ENCODE data around the gene THRA.
A peak's percentile ranks its signal among the peaks of the same experiment; 100 is the strongest.

The THRA gene

DNA sequence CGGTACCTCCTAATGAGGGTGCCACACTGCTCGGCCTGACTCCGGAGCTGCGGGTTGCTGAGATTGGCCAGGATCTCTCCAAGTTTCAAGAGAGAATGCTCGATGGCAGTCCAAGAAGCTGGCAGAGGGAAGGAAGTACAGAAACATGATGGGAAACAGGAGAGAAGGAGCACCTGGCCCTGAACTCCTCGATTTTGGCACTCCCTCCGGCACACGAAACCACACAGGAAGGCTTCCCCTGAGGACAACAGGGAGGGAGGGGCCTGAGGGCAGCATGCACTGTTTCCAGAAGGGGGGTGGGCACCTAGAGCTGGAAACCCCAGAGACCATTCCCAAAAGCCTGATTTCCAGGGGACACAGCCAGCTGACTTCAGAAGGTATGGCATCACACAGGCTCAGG lies 29.4 kb upstream of the THRA start:
- H3K9ac ChIP-seq (ENCODE audit: low read length) = no peak overlapping the region
- H3K36me3 ChIP-seq (ENCODE audit: control insufficient read depth, insufficient read depth, low read length) = peaks cover 29% of the 10 kb centered on the region
- H3K4me1 ChIP-seq (ENCODE audit: control insufficient read depth, insufficient read depth, low read length) = peaks cover 31% of the 10 kb centered on the region
- no peaks in the 10 kb centered on the region for H3K27me3 ChIP-seq (ENCODE audit: control insufficient read depth, insufficient read depth, low read length)
- H3K9me3 ChIP-seq (ENCODE audit: control insufficient read depth, low read length) = no peaks in the 10 kb centered on the region
- no peak overlapping the region for H3K4me3 ChIP-seq (ENCODE audit: low read length)

DNA sequence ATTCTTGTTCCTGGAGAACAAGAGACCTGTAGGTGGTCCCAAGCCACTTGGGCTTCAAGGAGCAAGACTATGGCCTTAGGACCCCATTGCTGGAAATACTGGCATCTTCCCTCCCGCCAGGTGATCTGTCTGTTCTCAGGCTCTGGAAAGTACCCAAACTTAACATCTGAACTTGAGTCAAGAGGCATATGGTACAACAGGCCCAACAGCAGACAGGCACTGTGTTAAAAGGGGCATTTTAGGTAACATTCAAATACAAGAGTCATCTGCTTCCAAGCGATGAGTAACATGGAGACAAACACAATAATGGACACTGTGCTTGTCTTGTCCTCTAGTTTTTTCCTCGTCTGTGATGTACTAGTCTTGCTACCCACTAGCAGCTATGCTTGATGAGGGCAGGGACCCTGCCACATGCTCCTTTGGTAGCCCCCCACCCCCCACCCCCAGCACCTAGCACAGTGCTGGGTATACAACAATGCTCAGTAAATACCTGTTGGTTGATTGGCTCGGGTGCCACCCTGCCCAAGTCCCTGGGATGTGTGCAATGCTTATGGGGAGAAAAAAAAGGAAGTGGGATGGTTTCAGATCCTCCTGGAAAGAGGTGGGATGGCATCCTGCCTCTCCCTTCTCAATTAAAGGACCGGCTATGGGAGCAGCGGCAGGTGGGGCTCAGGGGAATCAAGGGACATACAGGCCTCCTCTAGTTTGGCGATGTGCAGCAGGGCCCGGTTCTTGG lies 28.2 kb upstream of the THRA start:
- Histone ChIP-seq H3K36me3 (ENCODE audit: control insufficient read depth, insufficient read depth, low read length) (peaks cover 25% of the 10 kb centered on the region), H3K9me3 (ENCODE audit: control insufficient read depth, low read length) (no peaks in the 10 kb centered on the region), H3K4me1 (ENCODE audit: control insufficient read depth, insufficient read depth, low read length) (peaks cover 31% of the 10 kb centered on the region), H3K27me3 (ENCODE audit: control insufficient read depth, insufficient read depth, low read length) (no peaks in the 10 kb centered on the region), H3K9ac (ENCODE audit: low read length) (no peak overlapping the region), H3K4me3 (ENCODE audit: low read length) (no peak overlapping the region)

DNA sequence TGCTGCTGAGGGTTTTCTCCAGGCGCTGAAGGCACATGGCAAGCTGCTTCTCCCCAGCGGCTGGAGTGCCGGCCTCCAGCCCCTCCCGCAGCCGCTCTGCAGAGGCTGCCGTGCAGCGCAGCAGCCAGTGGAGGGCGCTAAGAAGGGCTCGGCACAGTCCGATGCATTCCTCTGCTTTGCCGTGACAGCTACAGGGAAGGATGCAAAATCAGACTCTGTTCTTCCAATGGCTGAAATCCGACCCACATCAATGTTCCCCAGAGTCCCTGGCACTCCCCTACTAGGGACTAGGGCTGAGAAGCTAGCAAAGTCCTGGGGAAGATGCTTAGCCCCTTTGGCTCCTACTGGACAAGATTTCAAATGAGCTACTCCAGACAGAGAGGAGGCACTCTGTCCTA lies 27.6 kb upstream of the THRA start:
- H3K4me3 ChIP-seq (ENCODE audit: low read length) = no peak overlapping the region
- H3K36me3 ChIP-seq (ENCODE audit: control insufficient read depth, insufficient read depth, low read length) = peaks cover 25% of the 10 kb centered on the region
- no peaks in the 10 kb centered on the region for H3K27me3 ChIP-seq (ENCODE audit: control insufficient read depth, insufficient read depth, low read length)
- no peaks in the 10 kb centered on the region for H3K9me3 ChIP-seq (ENCODE audit: control insufficient read depth, low read length)
- no peak overlapping the region for H3K9ac ChIP-seq (ENCODE audit: low read length)
- peaks cover 31% of the 10 kb centered on the region for H3K4me1 ChIP-seq (ENCODE audit: control insufficient read depth, insufficient read depth, low read length)

DNA sequence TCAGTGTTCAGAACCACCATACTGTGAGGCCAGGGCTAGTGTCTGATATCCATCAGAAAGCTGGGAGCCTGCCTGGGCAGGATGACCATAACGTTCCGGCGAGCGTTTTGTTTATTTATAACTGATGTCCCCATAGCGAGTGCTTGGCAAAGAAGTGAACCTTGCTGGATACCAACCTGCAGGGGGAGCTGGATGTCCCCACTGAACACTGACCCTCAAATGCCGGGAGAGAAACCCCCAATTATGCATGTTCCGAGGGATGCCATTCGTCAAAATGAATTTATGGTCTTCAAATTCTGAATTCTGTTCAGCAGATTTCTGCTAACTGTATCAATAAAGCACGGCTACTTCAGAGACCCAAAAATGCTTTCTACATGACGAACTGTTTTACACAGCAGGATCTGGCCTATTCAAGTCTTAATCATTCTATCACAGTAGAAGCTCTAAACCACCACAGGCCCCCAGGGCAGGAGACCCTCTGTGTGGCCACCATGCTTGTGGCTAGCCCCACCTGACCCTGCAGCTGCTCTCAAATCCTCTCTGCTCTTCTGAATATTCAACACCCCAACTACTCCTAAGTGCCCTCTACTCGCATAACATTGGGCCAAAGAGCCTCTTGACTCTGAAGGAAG lies 23.8 kb upstream of the THRA start:
- no peak overlapping the region for H3K4me3 ChIP-seq (ENCODE audit: low read length)
- peaks cover 6% of the 10 kb centered on the region for H3K4me1 ChIP-seq (ENCODE audit: control insufficient read depth, insufficient read depth, low read length)
- H3K9me3 ChIP-seq (ENCODE audit: control insufficient read depth, low read length) = no peaks in the 10 kb centered on the region
- H3K9ac ChIP-seq (ENCODE audit: low read length) = no peak overlapping the region
- no peaks in the 10 kb centered on the region for H3K27me3 ChIP-seq (ENCODE audit: control insufficient read depth, insufficient read depth, low read length)
- H3K36me3 ChIP-seq (ENCODE audit: control insufficient read depth, insufficient read depth, low read length) = peaks cover 8% of the 10 kb centered on the region

DNA sequence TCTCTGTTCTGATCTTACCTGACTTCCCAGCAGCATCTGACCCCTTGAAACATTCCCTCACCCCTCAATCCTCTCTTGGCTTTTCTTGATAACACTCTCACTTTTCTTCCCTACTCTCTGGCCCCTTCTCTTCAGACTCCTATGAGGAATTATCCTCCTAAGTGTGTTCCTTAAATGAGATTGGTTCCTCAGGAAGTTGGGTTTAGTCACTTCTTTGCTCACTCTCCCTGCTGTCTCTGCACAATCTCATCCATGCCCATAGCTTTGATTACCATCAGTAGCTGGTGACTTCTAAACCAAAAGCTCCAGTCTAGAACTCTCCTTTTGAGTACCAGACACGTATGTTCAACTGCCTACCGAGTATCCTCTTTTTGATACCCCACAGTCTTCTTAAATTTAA lies 21.6 kb upstream of the THRA start:
- Histone ChIP-seq H3K27me3 (ENCODE audit: control insufficient read depth, insufficient read depth, low read length) (no peaks in the 10 kb centered on the region), H3K9ac (ENCODE audit: low read length) (no peak overlapping the region), H3K4me3 (ENCODE audit: low read length) (no peak overlapping the region), H3K36me3 (ENCODE audit: control insufficient read depth, insufficient read depth, low read length) (no peaks in the 10 kb centered on the region), H3K4me1 (ENCODE audit: control insufficient read depth, insufficient read depth, low read length) (peaks cover 6% of the 10 kb centered on the region), H3K9me3 (ENCODE audit: control insufficient read depth, low read length) (no peaks in the 10 kb centered on the region)

DNA sequence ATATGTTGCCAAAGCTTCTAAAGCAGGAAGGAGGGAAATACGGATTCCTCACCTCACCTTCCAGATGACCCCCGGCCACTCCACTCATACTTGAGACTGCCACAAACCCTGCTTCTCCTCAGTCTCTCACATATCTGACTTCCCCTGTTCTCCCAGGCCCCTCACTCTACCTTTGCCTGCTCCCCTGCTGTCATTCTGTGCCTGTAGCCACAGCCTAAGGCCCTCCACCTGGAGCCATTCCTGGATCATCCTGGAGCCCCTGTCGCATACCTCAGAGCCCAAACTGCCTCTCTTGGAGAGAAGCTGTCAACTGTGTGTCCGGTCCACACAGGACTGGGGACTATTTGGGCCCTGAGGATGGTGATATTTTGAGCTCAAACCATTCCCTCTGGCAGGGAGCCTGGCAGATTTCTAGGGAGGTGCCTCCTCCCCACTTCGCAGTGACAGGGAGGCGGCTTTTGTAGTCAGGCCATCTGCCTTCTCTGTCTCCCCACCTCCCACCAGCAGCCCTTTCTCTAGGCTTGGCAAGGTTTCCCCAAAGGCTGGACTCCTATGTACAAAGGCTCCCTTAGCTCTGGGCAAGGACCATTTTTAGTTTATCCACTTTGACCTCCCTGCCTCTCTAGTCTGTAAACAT lies 6.3 kb upstream of the THRA start:
- H3K36me3 ChIP-seq (ENCODE audit: control insufficient read depth, insufficient read depth, low read length) = peaks cover 4% of the 10 kb centered on the region
- H3K9ac ChIP-seq (ENCODE audit: low read length) = no peak overlapping the region
- H3K9me3 ChIP-seq (ENCODE audit: control insufficient read depth, low read length) = no peaks in the 10 kb centered on the region
- H3K27me3 ChIP-seq (ENCODE audit: control insufficient read depth, insufficient read depth, low read length) = no peaks in the 10 kb centered on the region
- peaks cover 28% of the 10 kb centered on the region for H3K4me1 ChIP-seq (ENCODE audit: control insufficient read depth, insufficient read depth, low read length)
- no peak overlapping the region for H3K4me3 ChIP-seq (ENCODE audit: low read length)

DNA sequence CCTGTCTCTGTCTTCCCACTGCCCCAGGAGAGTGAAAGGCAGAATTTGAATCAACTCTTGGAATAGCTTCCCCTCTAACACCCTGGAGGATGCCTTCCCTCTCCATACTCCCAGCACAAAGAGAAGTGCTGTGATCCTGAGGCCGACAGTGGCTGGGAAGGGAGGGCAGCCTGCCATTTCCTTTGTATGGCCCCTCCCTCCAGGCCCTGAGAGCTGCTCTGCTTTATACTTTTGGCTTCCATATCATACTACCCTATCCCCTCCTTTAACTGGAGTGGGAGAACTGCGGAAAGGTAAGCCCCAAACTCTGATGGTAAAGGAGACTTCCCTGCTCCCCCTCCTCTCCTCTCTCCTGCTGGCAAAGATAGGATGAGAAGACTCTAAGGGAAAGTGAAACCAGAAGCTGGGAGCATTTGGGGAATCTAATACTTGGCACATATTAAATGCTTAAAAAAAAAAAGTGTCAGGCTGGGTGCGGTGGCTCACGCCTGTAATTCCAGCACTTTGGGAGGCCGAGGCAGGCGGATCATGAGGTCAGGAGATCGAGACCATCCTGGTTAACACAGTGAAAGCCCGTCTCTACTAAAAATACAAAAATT lies 4.5 kb upstream of the THRA start:
- Histone ChIP-seq H3K27me3 (ENCODE audit: control insufficient read depth, insufficient read depth, low read length) (no peaks in the 10 kb centered on the region), H3K36me3 (ENCODE audit: control insufficient read depth, insufficient read depth, low read length) (no peaks in the 10 kb centered on the region), H3K9me3 (ENCODE audit: control insufficient read depth, low read length) (no peaks in the 10 kb centered on the region), H3K4me3 (ENCODE audit: low read length) (no peak overlapping the region), H3K9ac (ENCODE audit: low read length) (peak overlapping the region; percentile 42), H3K4me1 (ENCODE audit: control insufficient read depth, insufficient read depth, low read length) (peaks cover 33% of the 10 kb centered on the region)

DNA sequence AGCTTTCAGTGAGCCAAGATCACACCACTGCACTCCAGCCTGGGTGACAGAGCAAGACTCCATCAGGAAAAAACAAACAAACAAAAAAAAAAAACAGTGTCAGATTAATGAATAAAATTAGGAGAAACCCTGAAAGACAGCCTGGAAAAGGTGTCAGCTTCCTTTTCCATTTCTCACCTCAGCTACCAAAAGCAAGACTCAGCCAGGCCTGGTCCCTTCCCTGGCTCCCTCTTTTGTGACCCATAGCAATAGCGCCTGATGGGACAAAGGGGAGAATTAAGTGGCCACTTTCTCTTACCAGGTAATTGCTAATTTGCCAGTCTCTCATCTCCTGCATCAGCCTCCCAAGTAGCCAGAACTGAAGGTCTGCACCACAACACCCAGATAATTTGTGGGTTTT lies 3.9 kb upstream of the THRA start:
- Histone ChIP-seq H3K36me3 (ENCODE audit: control insufficient read depth, insufficient read depth, low read length) (no peaks in the 10 kb centered on the region), H3K27me3 (ENCODE audit: control insufficient read depth, insufficient read depth, low read length) (no peaks in the 10 kb centered on the region), H3K4me3 (ENCODE audit: low read length) (no peak overlapping the region), H3K9me3 (ENCODE audit: control insufficient read depth, low read length) (no peaks in the 10 kb centered on the region), H3K9ac (ENCODE audit: low read length) (no peak overlapping the region), H3K4me1 (ENCODE audit: control insufficient read depth, insufficient read depth, low read length) (peaks cover 29% of the 10 kb centered on the region)

DNA sequence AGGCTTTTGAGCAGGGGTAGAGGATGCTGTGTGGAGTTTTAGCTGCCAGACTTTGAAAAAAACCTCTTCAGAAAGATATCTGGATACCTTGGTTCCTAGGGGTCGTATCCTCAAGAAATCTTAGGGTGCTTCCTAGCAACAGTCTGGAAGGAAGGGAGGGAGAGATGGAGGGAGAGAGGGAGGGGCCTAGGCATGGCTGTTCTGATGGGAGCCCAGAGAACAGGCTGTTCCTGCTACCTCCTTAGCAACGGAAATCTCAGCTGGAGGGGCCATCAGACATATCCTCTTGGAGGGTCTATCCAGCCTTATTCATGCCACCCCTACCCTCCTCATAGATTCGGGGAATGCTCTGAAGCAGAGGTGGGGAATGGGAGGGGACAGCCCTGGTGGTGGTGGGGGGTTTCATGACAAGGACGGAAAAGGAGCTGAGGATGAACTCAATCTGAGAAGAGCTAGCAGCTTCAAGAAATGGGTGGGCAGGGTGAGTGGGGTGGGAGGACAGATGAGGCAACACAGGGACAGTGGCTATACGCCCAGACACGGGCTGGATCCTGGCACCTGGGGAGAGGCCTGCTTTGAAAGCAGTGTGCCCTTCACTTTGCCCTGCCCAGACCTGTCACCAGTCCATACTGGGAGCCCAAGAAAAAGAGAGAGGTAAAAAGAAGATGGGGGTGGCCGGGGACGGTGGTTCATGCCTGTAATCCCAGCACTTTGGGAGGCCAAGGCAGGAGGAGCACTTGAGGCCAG lies 2.9 kb upstream of the THRA start:
- Histone ChIP-seq H3K36me3 (ENCODE audit: control insufficient read depth, insufficient read depth, low read length) (no peaks in the 10 kb centered on the region), H3K4me3 (ENCODE audit: low read length) (no peak overlapping the region), H3K4me1 (ENCODE audit: control insufficient read depth, insufficient read depth, low read length) (peaks cover 39% of the 10 kb centered on the region), H3K27me3 (ENCODE audit: control insufficient read depth, insufficient read depth, low read length) (no peaks in the 10 kb centered on the region), H3K9me3 (ENCODE audit: control insufficient read depth, low read length) (no peaks in the 10 kb centered on the region), H3K9ac (ENCODE audit: low read length) (no peak overlapping the region)

DNA sequence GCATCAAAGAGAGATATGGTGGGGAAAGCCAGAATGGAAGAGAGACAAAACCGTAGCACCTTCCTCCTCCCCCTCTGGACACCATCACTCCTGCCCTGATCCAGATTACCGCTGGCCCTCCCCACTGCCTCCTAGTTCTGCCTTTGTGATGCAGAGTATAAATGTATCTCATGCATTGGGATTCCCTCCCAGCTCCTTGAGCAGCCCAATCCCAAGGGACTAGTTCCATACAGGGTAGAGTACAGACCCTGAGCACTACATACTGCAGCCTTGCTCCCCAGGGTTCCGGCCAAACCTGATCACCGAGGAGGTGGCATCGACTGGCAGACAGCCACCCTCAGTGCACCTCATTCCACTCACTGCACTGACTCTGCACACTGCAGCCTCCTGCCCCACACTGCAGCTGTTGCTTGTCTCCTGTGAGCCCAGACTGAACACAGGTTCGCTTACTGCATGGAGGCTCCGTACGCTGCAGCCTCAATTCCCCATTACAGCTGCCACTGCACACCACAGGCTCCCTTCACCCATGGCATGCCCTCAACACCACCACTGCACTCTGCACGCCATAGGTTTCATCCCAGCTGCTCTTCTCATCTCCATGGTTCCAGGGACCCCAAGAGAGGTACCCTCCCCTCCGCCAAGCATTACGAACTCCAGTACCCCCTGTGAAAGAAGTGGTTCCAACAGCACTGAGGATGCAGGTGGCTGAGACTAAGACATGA lies 1.7 kb upstream of the THRA start:
- H3K4me1 ChIP-seq (ENCODE audit: control insufficient read depth, insufficient read depth, low read length) = peaks cover 51% of the 10 kb centered on the region
- no peaks in the 10 kb centered on the region for H3K27me3 ChIP-seq (ENCODE audit: control insufficient read depth, insufficient read depth, low read length)
- no peak overlapping the region for H3K4me3 ChIP-seq (ENCODE audit: low read length)
- H3K9me3 ChIP-seq (ENCODE audit: control insufficient read depth, low read length) = no peaks in the 10 kb centered on the region
- no peak overlapping the region for H3K9ac ChIP-seq (ENCODE audit: low read length)
- no peaks in the 10 kb centered on the region for H3K36me3 ChIP-seq (ENCODE audit: control insufficient read depth, insufficient read depth, low read length)

DNA sequence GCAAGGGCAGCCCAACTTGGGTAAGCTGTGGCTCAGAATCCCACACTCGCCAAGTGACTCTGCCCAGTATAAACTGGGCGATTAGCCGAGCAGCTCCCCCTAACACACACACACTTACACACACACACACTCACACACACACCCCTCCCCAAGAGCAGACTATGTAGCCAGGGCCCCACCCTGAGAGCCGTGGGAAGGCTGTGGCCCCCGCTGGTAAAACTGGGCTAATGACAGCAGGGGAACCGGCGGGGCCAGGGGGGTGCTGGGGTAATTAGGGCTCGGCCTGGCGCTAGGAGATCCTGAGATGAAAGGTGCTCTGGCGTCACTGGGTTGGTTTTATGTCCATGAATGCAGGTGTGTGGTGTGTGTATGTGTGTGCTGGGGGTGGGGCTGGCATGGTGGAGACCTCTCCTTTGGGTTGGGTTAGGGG lies 1.1 kb upstream of the THRA start:
- H3K36me3 ChIP-seq (ENCODE audit: control insufficient read depth, insufficient read depth, low read length) = no peaks in the 10 kb centered on the region
- H3K9ac ChIP-seq (ENCODE audit: low read length) = peak overlapping the region; percentile 65
- no peaks in the 10 kb centered on the region for H3K27me3 ChIP-seq (ENCODE audit: control insufficient read depth, insufficient read depth, low read length)
- H3K4me3 ChIP-seq (ENCODE audit: low read length) = no peak overlapping the region
- H3K9me3 ChIP-seq (ENCODE audit: control insufficient read depth, low read length) = no peaks in the 10 kb centered on the region
- H3K4me1 ChIP-seq (ENCODE audit: control insufficient read depth, insufficient read depth, low read length) = peaks cover 55% of the 10 kb centered on the region
